ENCODE data around the gene TXLNG.
"Not testable (repeated sequence)": the region's sequence is repeated elsewhere in the genome, so short reads cannot be mapped to it uniquely, and the experiment has no call there.

The TXLNG gene

GRCh38 chrX:16770970-16771482 is 15.2 kb upstream of the TXLNG start:
- no peak for TF ChIP-seq CTCF (IDR thresholded peaks at IDR 0.05; ENCODE audit: control insufficient read depth, insufficient read depth, low read depth, low read length, missing control alignments)
- no peak overlapping the region for H3K4me3 ChIP-seq (ENCODE audit: control insufficient read depth, low read depth, low read length)
- DNase-seq (ENCODE audit: low read depth) = no peak

- no peak overlapping the region for H3K4me3 ChIP-seq (ENCODE audit: control insufficient read depth, low read depth, low read length)
- no peak for DNase-seq (ENCODE audit: low read depth)
- no peak for TF ChIP-seq CTCF (IDR thresholded peaks at IDR 0.05; ENCODE audit: control insufficient read depth, insufficient read depth, low read depth, low read length, missing control alignments)
Observed at GRCh38 chrX:16771483-16772398, 14.5 kb upstream of the TXLNG start.

- no peak for DNase-seq (ENCODE audit: low read depth)
- H3K4me3 ChIP-seq (ENCODE audit: control insufficient read depth, low read depth, low read length) = no peak overlapping the region
- TF ChIP-seq CTCF (IDR thresholded peaks at IDR 0.05; ENCODE audit: control insufficient read depth, insufficient read depth, low read depth, low read length, missing control alignments) = no peak
Observed at GRCh38 chrX:16772460-16772859, 13.8 kb upstream of the TXLNG start.

GRCh38 chrX:16774746-16775145 is 11.5 kb upstream of the TXLNG start:
- no peak for TF ChIP-seq CTCF (IDR thresholded peaks at IDR 0.05; ENCODE audit: control insufficient read depth, insufficient read depth, low read depth, low read length, missing control alignments)
- DNase-seq (ENCODE audit: low read depth) = no peak
- no peak overlapping the region for H3K4me3 ChIP-seq (ENCODE audit: control insufficient read depth, low read depth, low read length)

GRCh38 chrX:16778545-16778944 is 7.7 kb upstream of the TXLNG start:
- DNase-seq (ENCODE audit: low read depth) = no peak
- H3K4me3 ChIP-seq (ENCODE audit: control insufficient read depth, low read depth, low read length) = no peak overlapping the region
- no peak for TF ChIP-seq CTCF (IDR thresholded peaks at IDR 0.05; ENCODE audit: control insufficient read depth, insufficient read depth, low read depth, low read length, missing control alignments)

GRCh38 chrX:16778993-16779392 is 7.3 kb upstream of the TXLNG start:
- no peak overlapping the region for H3K4me3 ChIP-seq (ENCODE audit: control insufficient read depth, low read depth, low read length)
- no peak for TF ChIP-seq CTCF (IDR thresholded peaks at IDR 0.05; ENCODE audit: control insufficient read depth, insufficient read depth, low read depth, low read length, missing control alignments)
- DNase-seq (ENCODE audit: low read depth) = no peak

- not testable (repeated sequence) for DNase-seq (ENCODE audit: low read depth); H3K4me3 ChIP-seq (ENCODE audit: control insufficient read depth, low read depth, low read length)
Observed at GRCh38 chrX:16779815-16780214, 6.5 kb upstream of the TXLNG start.

Measured in AG09309 (cell line).